ENCODE measurements around the gene CHD6. TPM values are rescaled to one million over a fixed set of nuclear protein-coding genes. Genes with fewer than 3 reads are reported as not detected.

The CHD6 gene
- total and polyA plus RNA-seq, 2 of the 13 experiments (the other 11 are each of a cell fraction or from before 2014, with no cell fraction given) = 14.4 to 52.0 TPM

GRCh38 chr20:41533537-41534136 lies 84.5 kb downstream of the CHD6 start (continued):
- TF ChIP-seq SNAPC4 (CRISPR knock-in tag; IDR thresholded peaks at IDR 0.05) = no peak
- peak; percentile 84 for TF ChIP-seq ZMYM4 (CRISPR knock-in tag; IDR thresholded peaks at IDR 0.05)
- peak; percentile 48; the same call in 1 of the 2 replicates for TF ChIP-seq ZBTB7B (CRISPR knock-in tag; IDR thresholded peaks at IDR 0.05)
- TF ChIP-seq IRF1 (CRISPR knock-in tag; IDR thresholded peaks at IDR 0.05; ENCODE audit: low read depth) = 0 out of 2 replicates have a peak, but pooled peaks have one; percentile 29
- 0 out of 2 replicates have a peak, but pooled peaks have one; percentile 30 for TF ChIP-seq TP53 (CRISPR knock-in tag; conservative IDR thresholded peaks at IDR 0.05)
- no peak for TF ChIP-seq KLF13 (CRISPR knock-in tag; IDR thresholded peaks at IDR 0.05)
- peak; percentile 53; the same call in 1 of the 2 replicates for TF ChIP-seq ARID2 (CRISPR knock-in tag; IDR thresholded peaks at IDR 0.05; ENCODE audit: borderline replicate concordance)
- peak; percentile 57; the same call in 1 of the 2 replicates for TF ChIP-seq ZNF709 (CRISPR knock-in tag; IDR thresholded peaks at IDR 0.05)
- no peak for TF ChIP-seq ZMAT5 (CRISPR knock-in tag; IDR thresholded peaks at IDR 0.05; ENCODE audit: borderline replicate concordance, low read depth)
- no peak for TF ChIP-seq BHLHE40 (IDR thresholded peaks at IDR 0.05; ENCODE audit: low read length)
- TF ChIP-seq ZNF367 (CRISPR knock-in tag; IDR thresholded peaks at IDR 0.05; ENCODE audit: borderline replicate concordance) = no peak
- no peak for TF ChIP-seq ZFP37 (CRISPR knock-in tag; IDR thresholded peaks at IDR 0.05; ENCODE audit: borderline replicate concordance)
- TF ChIP-seq SOX5 (CRISPR knock-in tag; IDR thresholded peaks at IDR 0.05; ENCODE audit: borderline replicate concordance) = peak; percentile 100
- no peak for TF ChIP-seq THAP9 (CRISPR knock-in tag; IDR thresholded peaks at IDR 0.05; ENCODE audit: borderline replicate concordance)
- TF ChIP-seq BCL6 (CRISPR knock-in tag; IDR thresholded peaks at IDR 0.05) = peak; percentile 88
- TF ChIP-seq MEF2D (CRISPR knock-in tag; IDR thresholded peaks at IDR 0.05) = peak; percentile 69
- no peak for TF ChIP-seq TIGD3 (CRISPR knock-in tag; IDR thresholded peaks at IDR 0.05; ENCODE audit: borderline replicate concordance)
- peak; percentile 83; the same call in 1 of the 2 replicates for TF ChIP-seq SMYD3 (CRISPR knock-in tag; IDR thresholded peaks at IDR 0.05)
- peak; percentile 79; the same call in 1 of the 2 replicates for TF ChIP-seq MIER3 (CRISPR knock-in tag; IDR thresholded peaks at IDR 0.05; ENCODE audit: borderline replicate concordance)

Data from HepG2 (cell line).